Sigmoid colon (tissue), 4 donors: ENCODE results near the gene KIF13A.

ENCODE experiments used
- CTCF ChIP-seq, 4 experiments: fragments of 450-650 bp in 3 of 4; fragments of 200-600 bp in 1 of 4; IDR thresholded peaks; one replicate each; pipeline ENCODE4 v1.5.1; 2016 to 2019; ENCODE audit warnings: antibody characterized with exemption in 4 of 4, mild to moderate bottlenecking in 3 of 4, moderate library complexity in 2 of 4
- EP300 ChIP-seq, 4 donors: sonication (generic); formaldehyde crosslinking; IDR thresholded peaks; one replicate each; pipeline ENCODE4 v1.6.1; 2017; ENCODE audit warnings: antibody characterized with exemption in 4 of 4
- POLR2A ChIP-seq, 2 donors: fragments of 450-650 bp; IDR thresholded peaks; one replicate each; pipeline ENCODE4 v1.6.1; 2016; ENCODE audit warnings: antibody characterized with exemption in 2 of 2, mild to moderate bottlenecking in 2 of 2, moderate library complexity in 2 of 2
- POLR2AphosphoS5 ChIP-seq, 4 donors: sonication (generic); formaldehyde crosslinking; IDR thresholded peaks; one replicate each; pipeline ENCODE4 v1.6.1; 2017; ENCODE audit warnings: antibody characterized with exemption in 4 of 4

GRCh38 chr6:18016133-18016532, 28.7 kb upstream of the KIF13A start:
- TF ChIP-seq CTCF (IDR thresholded peaks at IDR 0.05) (no peak), POLR2AphosphoS5 (IDR thresholded peaks at IDR 0.05) (no peak), EP300 (IDR thresholded peaks at IDR 0.05) (no peak), POLR2A (IDR thresholded peaks at IDR 0.05) (no peak)
